ENCODE data around the gene RC3H2.
A peak's percentile ranks its signal among the peaks of the same experiment; 100 is the strongest.

The RC3H2 gene
- 95.9 to 144 (median 141) reads per million in 3 donors for total RNA-seq

- Histone ChIP-seq H3K9me3 (ENCODE audit: control insufficient read depth, low read length) (no peaks in the 10 kb centered on the region), H3K4me1 (ENCODE audit: control insufficient read depth, insufficient read depth, low read length, poor library complexity, severe bottlenecking) (peaks cover 15% of the 10 kb centered on the region), H3K4me3 (ENCODE audit: insufficient read depth, low read depth, low read length, poor library complexity, severe bottlenecking) (peak within 1 kb of the TSS; percentile 72), H3K36me3 (ENCODE audit: control insufficient read depth, insufficient read depth, low read length) (peaks cover 4% of the 10 kb centered on the region), H3K27me3 (replicated peaks; ENCODE audit: control insufficient read depth, insufficient read depth, low read length, poor library complexity, severe bottlenecking) (no peaks in the 10 kb centered on the region), H3K27ac (ENCODE audit: insufficient read depth, low read length, poor library complexity, severe bottlenecking) (peak within 1 kb of the TSS; percentile 88)
- DNase-seq, result peak; percentile 97 to 98 (median 98)
These were observed at the start of gene RC3H2 for GRCh38 chr9:122904823-122905710. RC3H2 (minus strand) TSS chr9:122905359; CDS start chr9:122897509, 7,850 bp downstream.

GRCh38 chr9:122954253-122954691 is 49.1 kb upstream of the RC3H2 start:
- Histone ChIP-seq H3K4me3 (ENCODE audit: insufficient read depth, low read depth, low read length, poor library complexity, severe bottlenecking) (no peak overlapping the region), H3K27me3 (replicated peaks; ENCODE audit: control insufficient read depth, insufficient read depth, low read length, poor library complexity, severe bottlenecking) (no peaks in the 10 kb centered on the region)
- DNase-seq, result no peak

GRCh38 chr9:122951056-122951455 is 45.9 kb upstream of the RC3H2 start:
- H3K9me3 ChIP-seq (ENCODE audit: control insufficient read depth, low read length), result no peaks in the 10 kb centered on the region
- DNase-seq, result no peak
- H3K4me1 ChIP-seq (ENCODE audit: control insufficient read depth, insufficient read depth, low read length, poor library complexity, severe bottlenecking), result no peaks in the 10 kb centered on the region
- H3K27me3 ChIP-seq (replicated peaks; ENCODE audit: control insufficient read depth, insufficient read depth, low read length, poor library complexity, severe bottlenecking), result no peaks in the 10 kb centered on the region
- H3K4me3 ChIP-seq (ENCODE audit: insufficient read depth, low read depth, low read length, poor library complexity, severe bottlenecking), result no peak overlapping the region
- no peaks in the 10 kb centered on the region for H3K36me3 ChIP-seq (ENCODE audit: control insufficient read depth, insufficient read depth, low read length)
- no peak overlapping the region for H3K27ac ChIP-seq (ENCODE audit: insufficient read depth, low read length, poor library complexity, severe bottlenecking)

More at GRCh38 chr9:122954253-122954691, 49.1 kb upstream of the RC3H2 start:
- H3K27ac ChIP-seq (ENCODE audit: insufficient read depth, low read length, poor library complexity, severe bottlenecking), result no peak overlapping the region
- no peaks in the 10 kb centered on the region for H3K4me1 ChIP-seq (ENCODE audit: control insufficient read depth, insufficient read depth, low read length, poor library complexity, severe bottlenecking)
- peaks cover 5% of the 10 kb centered on the region for H3K36me3 ChIP-seq (ENCODE audit: control insufficient read depth, insufficient read depth, low read length)
- no peaks in the 10 kb centered on the region for H3K9me3 ChIP-seq (ENCODE audit: control insufficient read depth, low read length)

GRCh38 chr9:122950263-122950662 is 45.1 kb upstream of the RC3H2 start:
- DNase-seq, result no peak
- Histone ChIP-seq H3K9me3 (ENCODE audit: control insufficient read depth, low read length) (no peaks in the 10 kb centered on the region), H3K4me1 (ENCODE audit: control insufficient read depth, insufficient read depth, low read length, poor library complexity, severe bottlenecking) (no peaks in the 10 kb centered on the region)

GRCh38 chr9:122949696-122950095 is 44.5 kb upstream of the RC3H2 start:
- Histone ChIP-seq H3K27me3 (replicated peaks; ENCODE audit: control insufficient read depth, insufficient read depth, low read length, poor library complexity, severe bottlenecking) (no peaks in the 10 kb centered on the region), H3K9me3 (ENCODE audit: control insufficient read depth, low read length) (no peaks in the 10 kb centered on the region), H3K4me1 (ENCODE audit: control insufficient read depth, insufficient read depth, low read length, poor library complexity, severe bottlenecking) (no peaks in the 10 kb centered on the region), H3K27ac (ENCODE audit: insufficient read depth, low read length, poor library complexity, severe bottlenecking) (no peak overlapping the region), H3K36me3 (ENCODE audit: control insufficient read depth, insufficient read depth, low read length) (no peaks in the 10 kb centered on the region), H3K4me3 (ENCODE audit: insufficient read depth, low read depth, low read length, poor library complexity, severe bottlenecking) (no peak overlapping the region)
- DNase-seq, result no peak

More at GRCh38 chr9:122950263-122950662, 45.1 kb upstream of the RC3H2 start:
- Histone ChIP-seq H3K36me3 (ENCODE audit: control insufficient read depth, insufficient read depth, low read length) (no peaks in the 10 kb centered on the region), H3K27me3 (replicated peaks; ENCODE audit: control insufficient read depth, insufficient read depth, low read length, poor library complexity, severe bottlenecking) (no peaks in the 10 kb centered on the region), H3K27ac (ENCODE audit: insufficient read depth, low read length, poor library complexity, severe bottlenecking) (no peak overlapping the region), H3K4me3 (ENCODE audit: insufficient read depth, low read depth, low read length, poor library complexity, severe bottlenecking) (no peak overlapping the region)

- no peak for DNase-seq
- Histone ChIP-seq H3K27ac (ENCODE audit: insufficient read depth, low read length, poor library complexity, severe bottlenecking) (no peak overlapping the region), H3K4me3 (ENCODE audit: insufficient read depth, low read depth, low read length, poor library complexity, severe bottlenecking) (no peak overlapping the region)
These were observed 43.2 kb upstream of the RC3H2 start for GRCh38 chr9:122948313-122948712.

GRCh38 chr9:122946461-122947005 is 41.4 kb upstream of the RC3H2 start:
- H3K36me3 ChIP-seq (ENCODE audit: control insufficient read depth, insufficient read depth, low read length), result peaks cover 5% of the 10 kb centered on the region
- no peaks in the 10 kb centered on the region for H3K9me3 ChIP-seq (ENCODE audit: control insufficient read depth, low read length)
- H3K4me1 ChIP-seq (ENCODE audit: control insufficient read depth, insufficient read depth, low read length, poor library complexity, severe bottlenecking), result peaks cover 7% of the 10 kb centered on the region
- no peak overlapping the region for H3K4me3 ChIP-seq (ENCODE audit: insufficient read depth, low read depth, low read length, poor library complexity, severe bottlenecking)
- H3K27ac ChIP-seq (ENCODE audit: insufficient read depth, low read length, poor library complexity, severe bottlenecking), result no peak overlapping the region
- no peaks in the 10 kb centered on the region for H3K27me3 ChIP-seq (replicated peaks; ENCODE audit: control insufficient read depth, insufficient read depth, low read length, poor library complexity, severe bottlenecking)
- no peak for DNase-seq

More at GRCh38 chr9:122948313-122948712, 43.2 kb upstream of the RC3H2 start:
- no peaks in the 10 kb centered on the region for H3K27me3 ChIP-seq (replicated peaks; ENCODE audit: control insufficient read depth, insufficient read depth, low read length, poor library complexity, severe bottlenecking)
- no peaks in the 10 kb centered on the region for H3K4me1 ChIP-seq (ENCODE audit: control insufficient read depth, insufficient read depth, low read length, poor library complexity, severe bottlenecking)
- peaks cover 5% of the 10 kb centered on the region for H3K36me3 ChIP-seq (ENCODE audit: control insufficient read depth, insufficient read depth, low read length)
- H3K9me3 ChIP-seq (ENCODE audit: control insufficient read depth, low read length), result no peaks in the 10 kb centered on the region

- H3K4me1 ChIP-seq (ENCODE audit: control insufficient read depth, insufficient read depth, low read length, poor library complexity, severe bottlenecking), result peaks cover 15% of the 10 kb centered on the region
- DNase-seq, result no peak
- no peak overlapping the region for H3K4me3 ChIP-seq (ENCODE audit: insufficient read depth, low read depth, low read length, poor library complexity, severe bottlenecking)
- no peaks in the 10 kb centered on the region for H3K27me3 ChIP-seq (replicated peaks; ENCODE audit: control insufficient read depth, insufficient read depth, low read length, poor library complexity, severe bottlenecking)
- peaks cover 5% of the 10 kb centered on the region for H3K36me3 ChIP-seq (ENCODE audit: control insufficient read depth, insufficient read depth, low read length)
- H3K27ac ChIP-seq (ENCODE audit: insufficient read depth, low read length, poor library complexity, severe bottlenecking), result no peak overlapping the region
- H3K9me3 ChIP-seq (ENCODE audit: control insufficient read depth, low read length), result no peaks in the 10 kb centered on the region
These were observed 40.1 kb upstream of the RC3H2 start for GRCh38 chr9:122944960-122945888.

- H3K9me3 ChIP-seq (ENCODE audit: control insufficient read depth, low read length), result no peaks in the 10 kb centered on the region
- H3K4me1 ChIP-seq (ENCODE audit: control insufficient read depth, insufficient read depth, low read length, poor library complexity, severe bottlenecking), result peaks cover 18% of the 10 kb centered on the region
- H3K27ac ChIP-seq (ENCODE audit: insufficient read depth, low read length, poor library complexity, severe bottlenecking), result peak overlapping the region; percentile 83
- H3K4me3 ChIP-seq (ENCODE audit: insufficient read depth, low read depth, low read length, poor library complexity, severe bottlenecking), result peak overlapping the region; percentile 85
- DNase-seq, result no peak
- no peaks in the 10 kb centered on the region for H3K27me3 ChIP-seq (replicated peaks; ENCODE audit: control insufficient read depth, insufficient read depth, low read length, poor library complexity, severe bottlenecking)
- H3K36me3 ChIP-seq (ENCODE audit: control insufficient read depth, insufficient read depth, low read length), result peaks cover 9% of the 10 kb centered on the region
These were observed 36.5 kb upstream of the RC3H2 start for GRCh38 chr9:122941582-122942234.
